Measurements from ENCODE around the gene GPSM1.
A peak's percentile ranks its signal among the peaks of the same experiment; 100 is the strongest.

GPSM1 gene

DNA sequence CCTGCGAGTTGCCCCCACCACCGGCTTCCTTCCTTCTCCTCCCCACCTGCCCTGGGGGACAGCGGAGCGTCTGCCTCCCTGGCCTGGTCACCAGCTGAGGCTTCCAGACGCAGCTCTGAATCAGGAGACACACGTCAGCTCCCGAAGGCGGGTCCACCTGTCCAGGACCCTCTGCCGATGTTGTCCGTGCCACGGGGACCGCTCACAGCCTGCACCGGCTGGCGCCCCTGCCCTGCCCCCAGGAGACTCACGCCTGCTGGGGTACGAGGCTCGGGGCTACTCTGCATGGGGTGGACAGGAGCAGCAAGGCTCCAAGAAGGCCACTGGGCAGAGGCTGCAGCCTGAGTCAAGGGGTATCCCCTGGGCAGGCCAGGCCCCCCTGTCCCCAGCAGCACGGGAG lies 21.5 kb upstream of the GPSM1 start:
- DNase-seq, result no peak

DNA sequence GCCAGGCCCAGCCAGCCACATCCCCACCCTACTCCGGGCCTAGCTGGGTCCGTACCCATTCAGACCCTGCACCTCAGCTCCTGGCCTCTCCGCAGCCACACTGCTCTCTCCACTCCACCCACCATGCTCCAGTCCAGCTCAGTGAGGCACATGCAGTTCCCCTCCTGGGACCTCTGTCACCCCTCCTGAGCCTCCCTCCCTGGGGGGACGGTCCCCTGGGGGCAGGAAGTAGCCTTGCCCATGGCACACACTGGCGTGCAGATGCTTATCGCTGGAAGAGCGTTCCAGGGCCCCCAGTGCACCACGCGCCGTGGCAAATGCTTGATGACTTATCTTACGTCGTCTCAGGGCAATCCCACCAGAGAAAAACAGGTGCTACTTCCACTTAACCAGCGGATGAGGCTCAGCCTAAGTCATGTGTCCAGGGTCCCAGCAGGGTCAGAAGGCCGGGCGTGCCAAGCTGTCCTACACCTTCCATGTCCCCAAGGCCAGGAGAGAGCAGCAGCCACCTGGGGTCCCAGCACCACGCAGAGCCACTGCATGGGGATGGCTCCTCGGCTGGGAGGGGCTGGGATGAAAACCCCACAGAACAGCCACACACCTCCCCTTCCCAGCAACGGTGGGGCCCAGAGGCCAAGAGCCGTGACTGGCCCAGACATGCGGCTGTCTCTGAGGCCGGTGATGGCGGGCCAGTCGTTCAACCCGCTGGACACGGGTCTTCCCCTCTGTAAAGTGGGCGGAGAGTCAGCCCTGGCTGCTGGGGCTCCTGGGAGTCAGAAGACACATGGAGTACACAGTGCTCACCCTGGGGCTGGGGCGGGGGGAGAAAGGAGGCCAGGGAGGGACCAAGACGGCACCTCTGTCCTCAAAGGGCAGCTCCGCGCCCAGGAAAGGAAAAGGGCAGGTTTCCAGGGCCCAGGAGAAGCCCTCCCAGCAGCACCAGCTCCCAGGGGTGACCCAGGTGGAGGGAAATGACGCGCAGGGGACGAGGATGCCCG lies 20.8 kb upstream of the GPSM1 start:
- no peak for DNase-seq

DNA sequence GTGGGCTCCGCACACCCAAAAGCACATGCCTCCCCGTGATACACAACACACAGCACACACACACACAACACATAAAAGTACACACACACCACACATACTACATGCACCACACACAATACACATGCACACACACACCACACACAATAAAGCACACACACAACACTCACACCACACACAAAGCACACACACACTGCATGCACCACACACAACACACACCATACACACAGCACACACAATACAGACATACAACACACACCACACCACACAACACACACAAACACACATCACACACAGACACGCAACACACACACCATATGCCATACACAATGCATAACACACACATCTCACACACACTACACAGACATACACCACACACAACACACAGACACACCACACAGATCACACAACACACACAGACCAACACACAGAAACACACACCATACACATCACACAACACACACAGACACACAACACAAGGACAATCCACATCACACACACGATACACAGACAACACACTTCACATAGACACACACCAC lies 20.1 kb upstream of the GPSM1 start:
- no peak for DNase-seq

DNA sequence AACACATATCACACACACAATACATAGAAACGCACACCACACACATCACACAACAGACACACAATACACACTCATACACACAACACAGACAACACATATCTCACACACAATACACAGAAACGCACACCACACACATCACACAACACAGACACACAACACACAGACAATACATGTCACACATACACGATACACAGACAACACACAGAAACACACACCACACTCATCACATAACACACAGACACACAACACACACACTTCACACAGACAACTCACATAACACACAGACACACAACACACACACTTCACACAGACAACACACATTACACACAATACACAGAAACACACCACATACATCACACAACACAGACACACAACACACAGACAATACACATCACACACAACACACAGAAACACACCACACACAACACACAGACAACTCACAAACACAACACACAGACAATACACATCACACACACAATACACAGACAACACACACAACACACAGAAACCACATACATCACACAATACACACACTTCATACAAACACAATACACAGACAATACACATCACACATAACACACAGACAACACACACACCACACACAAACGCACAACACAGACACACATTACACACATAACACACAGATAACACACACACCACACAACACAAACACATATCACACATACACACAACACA lies 19.2 kb upstream of the GPSM1 start:
- no peak for DNase-seq

DNA sequence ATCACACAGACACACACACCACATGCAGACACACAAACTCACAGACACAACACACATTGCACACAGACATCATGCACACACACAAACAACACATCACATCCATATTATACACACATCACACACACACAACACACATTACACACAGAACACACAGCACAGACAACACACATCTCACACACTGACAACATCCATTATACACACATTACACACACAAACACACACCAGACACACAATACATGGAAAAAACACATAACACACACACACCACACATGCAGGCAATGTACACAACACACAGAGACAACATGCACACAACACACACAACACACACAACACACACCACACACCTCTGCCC lies 18.7 kb upstream of the GPSM1 start:
- DNase-seq, result no peak

DNA sequence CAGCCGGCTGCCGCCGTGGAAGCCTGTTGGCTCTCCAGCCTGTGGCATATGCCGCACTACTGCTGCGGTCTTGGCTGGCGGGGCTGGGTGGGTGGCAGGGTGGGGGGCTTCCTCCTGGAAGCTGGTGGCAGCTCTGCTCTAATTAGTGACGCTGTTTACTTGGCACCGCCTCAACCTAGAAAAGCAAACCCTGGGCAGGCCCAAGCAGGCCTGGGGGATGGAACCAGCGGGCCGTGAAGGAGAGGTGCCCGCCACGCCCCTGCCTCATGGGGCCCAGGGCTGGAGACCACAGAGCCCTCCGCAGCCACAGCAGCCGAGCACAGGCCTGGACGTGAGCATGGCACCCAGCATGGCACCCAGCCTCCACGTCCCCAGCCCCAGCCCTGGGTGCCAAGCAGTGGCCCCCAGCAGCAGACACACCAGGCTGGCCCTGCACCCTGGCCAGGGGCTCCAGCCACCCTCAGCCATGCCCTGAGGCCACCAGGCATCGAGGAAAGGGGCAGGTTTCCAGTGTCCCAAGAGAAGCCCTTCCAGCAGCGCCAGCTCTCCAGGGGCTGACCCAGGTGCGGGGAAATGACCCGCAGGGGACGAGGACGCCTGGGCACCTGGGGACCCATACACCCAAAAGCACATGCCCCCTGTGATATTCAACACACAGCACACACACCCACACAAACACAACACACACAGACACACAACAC lies 18.1 kb upstream of the GPSM1 start:
- DNase-seq, result no peak

DNA sequence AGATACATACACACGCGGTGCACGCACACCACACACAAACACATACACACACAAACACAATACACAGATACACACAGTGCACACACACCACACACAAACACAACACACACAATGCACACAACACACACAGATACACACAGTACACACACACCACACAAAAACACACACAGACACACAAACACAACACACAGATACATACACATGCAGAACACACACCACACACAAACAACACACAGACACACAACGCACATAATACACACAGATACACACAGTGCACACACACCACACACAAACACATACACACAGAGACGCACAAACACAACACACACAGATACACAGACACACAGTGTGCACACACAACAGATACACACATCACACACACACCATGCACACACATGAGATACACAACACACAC lies 17.5 kb upstream of the GPSM1 start:
- DNase-seq, result no peak

DNA sequence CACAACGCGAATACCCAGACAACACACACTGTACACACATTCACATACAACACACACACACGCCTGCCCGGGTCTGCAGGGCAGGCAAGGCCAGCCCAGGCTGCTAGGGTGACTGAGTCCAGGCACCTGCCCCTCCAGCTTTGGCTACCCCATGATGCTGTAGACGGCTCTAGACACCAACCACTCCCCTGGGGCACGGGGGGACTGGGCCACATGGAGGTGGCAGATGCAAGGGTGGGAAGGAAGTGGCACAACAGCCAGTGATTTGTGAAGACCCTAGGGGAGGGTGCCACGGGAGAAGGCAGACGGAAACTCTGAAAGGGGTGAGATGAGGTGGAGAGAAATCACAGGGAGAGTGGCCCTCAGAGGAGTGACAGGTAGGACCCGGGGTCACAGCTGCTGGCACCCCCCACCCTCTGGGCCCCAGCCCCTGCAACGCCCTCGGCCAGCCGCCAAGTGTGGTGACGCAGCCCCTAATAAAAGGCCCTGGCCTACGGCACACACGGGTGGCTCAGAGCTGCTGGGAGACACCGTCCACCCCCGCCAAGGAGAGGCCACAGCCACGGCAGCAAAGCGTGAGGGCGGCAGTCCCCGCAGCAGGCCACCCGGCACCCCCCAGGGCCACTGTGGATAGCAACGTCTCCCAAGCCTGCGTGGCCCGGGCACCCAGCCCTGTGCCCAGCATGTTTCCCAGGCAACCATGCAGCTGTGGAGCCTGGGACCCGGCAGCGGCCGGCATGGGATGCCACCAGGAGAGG lies 16.9 kb upstream of the GPSM1 start:
- DNase-seq, result no peak

DNA sequence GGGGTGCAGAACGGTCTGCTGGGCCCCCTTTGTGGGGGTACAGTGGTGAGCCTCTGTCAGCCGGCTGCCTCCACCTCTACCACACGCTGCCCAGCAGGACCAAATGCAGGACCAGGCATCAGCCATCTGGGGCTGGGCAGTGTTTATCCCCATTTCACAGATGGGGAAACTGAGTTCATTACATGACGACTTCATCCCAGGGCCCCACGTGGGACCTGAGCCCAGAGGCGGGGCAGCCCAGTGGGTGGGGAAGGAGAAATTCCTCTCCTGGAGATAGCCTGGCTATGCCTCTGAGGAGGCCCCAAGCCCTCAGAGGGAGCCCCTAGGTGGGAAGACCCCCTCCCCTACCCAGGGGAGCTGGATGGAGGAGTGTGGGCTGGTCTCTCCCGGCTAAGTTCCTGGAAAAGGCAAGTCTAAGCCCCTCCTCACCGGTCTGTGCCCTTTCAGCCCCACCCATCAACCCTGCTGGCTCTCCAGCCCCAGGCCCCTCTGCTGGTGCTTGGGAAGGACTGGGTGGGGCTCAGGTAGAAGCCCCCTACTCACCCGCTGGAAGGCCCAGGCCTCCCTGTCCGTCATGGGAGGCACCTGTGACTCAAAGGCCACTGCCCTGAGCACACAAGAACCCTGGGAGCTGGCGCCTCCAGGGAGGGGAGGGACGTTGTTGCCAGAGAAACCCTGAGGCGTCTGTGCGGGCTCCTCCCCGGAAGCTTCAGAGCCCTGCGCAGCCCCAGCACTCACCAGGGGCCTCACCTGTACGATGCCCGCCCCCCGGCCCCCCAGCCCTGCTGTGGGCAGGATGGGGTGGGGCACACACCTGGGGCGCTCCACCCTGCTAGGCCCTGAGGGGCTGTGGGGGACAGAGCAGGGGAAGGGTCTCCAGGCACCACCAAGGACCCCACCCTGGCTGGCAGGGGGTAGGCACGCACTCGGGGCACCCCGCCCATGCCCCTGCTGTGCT lies 16.0 kb upstream of the GPSM1 start:
- no peak for DNase-seq

DNA sequence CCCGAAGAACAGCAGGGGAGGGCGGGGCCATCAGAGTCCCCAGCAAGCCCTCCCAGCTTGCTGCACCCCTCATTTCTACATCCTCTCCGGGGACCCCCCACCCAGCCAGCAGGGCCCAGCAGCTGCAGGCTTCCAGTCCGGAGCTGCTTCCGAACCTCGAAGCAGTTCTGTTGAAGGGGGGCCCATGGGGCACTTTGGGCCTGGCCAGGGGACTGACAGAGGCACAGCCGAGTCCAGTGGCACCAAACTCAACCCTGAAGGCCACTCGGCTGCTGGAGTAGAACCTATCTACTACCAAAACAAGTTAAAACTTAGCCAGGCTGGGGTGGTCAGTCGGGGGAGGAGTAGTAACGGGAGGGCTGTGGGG lies 15.3 kb upstream of the GPSM1 start:
- DNase-seq, result no peak

DNA sequence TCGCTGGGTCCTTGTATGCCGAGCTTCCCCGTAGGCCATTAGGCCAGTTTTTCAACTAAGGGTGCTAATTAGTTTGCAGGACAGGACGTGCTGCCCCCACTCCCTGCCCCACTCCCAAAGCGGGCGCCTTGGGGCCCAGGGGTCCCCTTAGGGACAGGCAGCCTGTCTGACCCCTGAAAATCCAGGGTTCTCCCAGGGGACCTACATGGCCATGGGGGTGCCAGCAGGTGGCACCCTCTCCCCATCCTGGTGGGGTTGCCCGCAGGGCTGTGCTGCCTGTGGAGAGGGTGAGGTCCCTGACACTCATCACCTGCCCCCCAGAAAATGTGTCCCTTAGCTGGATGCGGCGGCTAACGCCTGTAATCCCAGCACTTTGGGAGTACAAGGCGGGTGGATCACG lies 14.9 kb upstream of the GPSM1 start:
- DNase-seq, result peak; percentile 36

DNA sequence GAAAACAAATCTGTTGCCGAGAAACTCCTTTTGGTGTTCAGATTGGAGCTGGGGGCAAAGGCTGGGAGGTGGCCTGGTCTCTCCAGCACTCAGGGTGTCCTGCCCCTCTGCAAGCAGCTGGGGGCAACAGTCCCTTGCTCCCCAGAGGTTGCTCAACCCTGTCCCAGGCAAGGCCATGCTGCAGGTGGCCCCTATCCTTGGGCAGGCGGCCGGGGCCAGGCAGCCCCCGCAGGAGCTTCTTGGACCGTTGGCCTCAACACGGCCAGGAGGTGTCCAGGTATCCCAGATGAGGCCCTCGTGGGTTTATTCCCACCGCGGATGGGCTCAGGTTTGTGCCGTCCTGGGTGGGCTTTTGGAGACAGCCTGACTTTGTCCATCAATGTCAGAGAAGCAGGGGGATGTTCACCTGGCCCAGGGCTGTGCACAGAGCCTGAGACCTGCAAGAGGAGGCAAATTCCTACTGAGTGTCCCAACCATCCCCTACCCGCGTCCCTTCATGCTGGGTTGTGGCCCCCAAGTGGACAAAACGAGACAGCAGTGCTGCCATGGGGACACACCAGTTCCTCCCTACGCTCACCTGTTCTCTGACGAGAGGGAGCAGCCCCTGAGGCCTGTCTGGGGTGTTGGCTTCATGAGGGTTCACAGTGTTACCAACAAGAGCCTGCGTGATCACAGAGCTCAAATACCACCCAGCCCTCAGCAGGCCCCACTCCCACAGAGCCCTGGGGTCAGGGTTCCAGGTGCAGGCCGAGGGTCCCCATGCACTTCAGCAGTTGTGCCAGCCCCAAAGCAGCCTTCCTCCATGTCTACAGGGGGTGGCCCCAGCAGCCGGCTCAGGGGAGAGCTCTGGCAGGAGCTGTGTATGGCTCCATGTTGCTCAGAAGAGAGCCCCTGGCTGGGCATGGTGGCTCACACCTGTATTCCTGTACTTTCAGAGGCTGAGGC lies 14.0 kb upstream of the GPSM1 start:
- DNase-seq, result no peak

DNA sequence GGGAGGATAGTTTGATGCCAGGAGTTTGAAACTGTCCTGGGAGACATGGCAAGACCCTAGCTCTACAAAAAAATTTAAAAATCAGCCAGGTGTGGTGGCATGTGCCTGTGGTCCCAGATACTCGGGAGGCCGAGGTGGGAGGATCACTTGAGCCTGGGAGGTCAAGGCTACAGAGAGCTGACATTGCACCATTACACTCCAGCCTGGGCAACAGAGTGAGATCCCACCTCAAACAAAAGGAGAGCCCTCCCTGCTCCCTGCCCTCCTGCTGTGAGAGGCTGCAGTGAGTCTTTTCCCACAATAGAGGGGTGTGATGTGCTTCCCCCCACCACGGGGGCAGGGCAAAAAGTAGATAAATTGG lies 13.3 kb upstream of the GPSM1 start:
- no peak for DNase-seq

DNA sequence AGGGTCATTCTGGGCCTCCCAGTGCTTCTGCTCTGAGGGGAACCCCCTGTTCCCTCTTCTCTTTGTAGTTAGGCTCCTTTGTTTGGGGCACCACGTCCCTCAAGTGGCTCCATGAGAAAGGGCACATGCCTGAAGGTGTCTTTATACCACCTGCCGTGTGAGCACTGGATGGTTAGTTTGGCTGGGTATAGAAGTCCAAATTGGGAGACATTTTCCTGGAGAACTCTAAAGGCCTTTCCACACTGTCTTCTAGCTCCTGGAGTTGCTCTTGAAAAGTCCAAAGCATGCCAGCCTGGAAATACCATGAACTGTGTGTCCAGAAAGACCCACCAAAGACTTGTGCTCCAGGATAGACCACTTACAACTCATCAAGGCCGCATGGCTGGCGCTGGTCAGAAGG lies 12.4 kb upstream of the GPSM1 start:
- DNase-seq, result no peak

DNA sequence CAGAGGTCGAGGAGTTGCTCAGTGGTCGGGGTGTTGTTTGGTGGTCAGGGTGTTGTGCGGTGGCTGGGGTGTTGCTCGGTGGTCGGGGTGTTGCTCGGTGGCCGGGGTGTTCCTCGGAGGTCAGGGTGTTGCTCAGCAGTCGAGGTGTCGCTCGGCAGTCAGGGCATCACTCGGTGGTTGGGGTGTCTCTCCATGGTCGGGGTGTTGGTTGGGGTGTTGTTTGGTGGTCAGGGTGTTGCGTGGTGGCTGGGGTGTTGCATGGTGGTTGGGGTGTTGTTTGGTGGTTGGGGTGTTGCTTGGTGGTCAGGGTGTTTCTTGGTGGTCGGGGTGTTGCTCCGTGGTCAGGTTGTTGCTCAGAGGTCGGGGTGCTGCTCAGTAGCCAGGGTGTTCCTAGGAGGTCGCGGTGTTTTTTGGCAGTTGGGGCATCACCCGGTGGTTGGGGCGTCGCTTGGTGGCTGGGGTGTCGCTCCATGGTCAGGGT lies 11.0 kb upstream of the GPSM1 start:
- DNase-seq, result no peak

DNA sequence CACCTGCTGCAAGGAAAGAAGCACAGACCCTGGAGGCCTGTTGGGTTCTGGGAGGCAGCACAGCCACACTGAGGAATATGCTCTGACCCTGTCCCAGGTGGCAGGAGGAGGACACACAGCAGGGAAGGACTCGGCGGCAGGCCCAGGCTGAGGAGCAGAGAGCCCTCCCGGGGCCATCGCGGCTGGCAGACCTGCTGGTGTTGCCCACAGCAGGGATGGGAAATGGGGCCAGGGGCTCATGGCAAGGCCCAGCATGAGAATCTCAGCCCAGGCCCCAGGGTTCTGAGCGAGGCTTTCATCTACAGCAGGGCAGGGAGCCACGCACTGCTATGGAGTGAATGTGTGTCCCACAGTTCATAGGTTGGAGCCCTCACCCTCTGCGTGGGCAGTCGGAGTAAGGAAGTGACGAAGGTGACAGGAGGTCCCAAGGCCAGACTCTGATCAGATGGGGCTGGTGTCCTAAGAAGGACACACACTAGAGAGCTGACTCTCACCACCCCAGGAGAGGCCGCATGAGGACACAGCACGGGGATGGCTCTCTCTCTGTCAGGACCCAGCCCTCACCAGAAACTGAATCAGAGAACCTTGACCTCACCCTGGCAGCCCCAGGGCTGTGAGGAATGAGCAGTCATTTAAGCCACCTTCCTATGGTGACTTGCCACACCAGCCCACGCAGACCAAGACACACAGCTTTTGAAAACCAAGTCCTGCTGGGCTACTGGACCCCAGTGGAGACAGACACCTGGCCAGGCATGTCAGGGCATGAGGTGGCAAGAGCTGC lies 10.3 kb upstream of the GPSM1 start:
- DNase-seq, result no peak

DNA sequence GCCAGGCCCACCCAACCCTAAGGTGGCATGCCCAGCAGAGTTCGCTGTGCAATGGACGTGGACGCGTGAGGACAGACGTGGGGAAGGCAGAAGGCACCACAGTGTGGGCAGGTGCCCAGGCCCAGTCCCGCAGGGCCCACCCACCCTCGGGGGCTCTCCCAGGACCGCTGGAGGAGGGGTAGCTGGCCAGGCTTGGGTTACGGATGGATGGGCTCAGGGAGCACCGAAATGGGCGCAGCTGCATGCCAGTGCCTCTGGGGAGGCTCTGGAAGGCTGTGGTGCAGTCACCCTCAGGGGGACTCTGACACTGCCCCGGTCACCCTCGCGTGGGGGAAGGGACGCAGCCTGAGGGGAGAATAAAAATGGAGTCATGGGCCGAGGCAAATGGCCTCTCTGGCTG lies 9.6 kb upstream of the GPSM1 start:
- no peak for DNase-seq

DNA sequence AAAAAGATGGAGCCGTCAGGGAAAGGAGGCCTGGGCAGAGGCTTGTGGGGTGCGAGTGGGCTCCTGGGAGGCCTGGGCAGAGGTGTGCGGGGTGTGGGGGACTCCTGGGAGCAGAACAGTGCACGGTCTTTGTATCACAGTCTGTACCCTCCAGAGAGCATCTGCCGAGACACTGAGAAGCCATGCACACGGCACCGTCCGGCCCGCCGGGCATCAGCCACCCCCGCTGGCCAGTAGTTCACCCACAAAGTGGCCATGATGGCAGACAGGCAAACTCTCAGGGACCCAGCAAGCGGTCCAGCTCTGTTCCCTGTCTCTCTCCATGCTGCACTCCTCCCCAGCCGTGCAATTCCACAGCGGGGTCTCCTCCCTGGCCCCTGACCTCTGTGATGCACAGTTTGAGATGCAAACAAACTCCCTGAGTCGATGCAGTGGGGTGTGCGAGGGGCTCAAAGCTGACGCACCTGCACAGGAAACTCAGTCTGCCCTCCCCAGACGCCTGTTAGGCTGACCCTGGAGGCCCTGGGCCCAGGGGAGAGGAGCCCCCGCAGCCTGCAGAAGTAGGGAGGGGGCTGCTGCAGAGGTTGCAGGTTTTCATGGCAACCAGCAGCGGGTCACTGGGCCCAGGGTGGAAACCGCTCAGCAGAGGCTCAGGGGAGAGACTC lies 9.1 kb upstream of the GPSM1 start:
- no peak for DNase-seq

DNA sequence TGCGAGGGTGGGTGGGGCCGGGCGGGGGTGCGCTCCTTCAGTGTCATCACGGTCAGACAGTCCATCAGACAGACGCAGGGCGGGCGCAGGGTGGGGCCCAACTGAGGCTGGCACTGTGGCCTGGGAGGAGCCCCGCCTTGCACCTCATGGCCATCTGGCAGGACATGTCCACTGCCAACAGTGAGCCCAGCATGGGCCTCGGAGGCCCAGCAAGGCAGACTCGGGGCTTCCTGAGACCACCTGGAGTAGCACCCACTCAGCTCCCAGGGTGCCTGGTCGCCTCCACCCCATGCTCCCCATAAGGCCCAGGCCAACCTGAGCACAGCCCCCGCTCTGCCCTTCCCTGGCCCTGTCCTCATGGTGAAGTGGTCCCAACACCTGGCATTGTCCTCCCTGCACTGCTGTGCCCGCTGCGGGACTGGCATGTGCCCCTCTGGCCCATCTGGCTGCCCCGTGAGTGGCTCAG lies 8.5 kb upstream of the GPSM1 start:
- DNase-seq, result no peak

Measured in stimulated activated CD4-positive, alpha-beta T cell treated with anti-CD3 and anti-CD28 coated beads, Interleukin-12 subunit alpha, Interleukin-12 subunit beta, amount 100 ng/mL, for 4 hours (primary cell).